Measurements from ENCODE around the gene NCAM1.

NCAM1 gene

DNA sequence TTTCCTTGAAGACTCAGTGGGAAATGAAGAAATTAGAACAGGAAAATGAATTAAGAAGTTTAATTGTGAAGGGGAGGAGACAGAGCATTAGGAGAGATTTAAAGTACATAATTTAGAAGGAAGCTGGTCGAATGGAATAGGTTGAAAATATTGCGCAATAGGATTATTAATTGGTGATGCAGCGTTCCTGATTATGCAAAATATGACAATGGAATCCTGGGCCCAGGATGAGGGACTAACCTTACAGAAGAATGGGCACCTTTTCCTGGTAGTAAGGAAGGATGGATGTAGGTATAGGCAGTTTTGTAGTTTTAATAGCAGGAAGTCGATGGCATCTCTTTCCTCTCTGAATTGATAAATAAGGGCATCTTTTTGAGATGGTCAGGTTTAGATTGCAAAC, 360.9 kb downstream of the NCAM1 start:
- TF ChIP-seq CTCF (IDR thresholded peaks at IDR 0.05; ENCODE audit: insufficient read depth, low read depth, low read length, missing control alignments), result no peak
- H3K4me3 ChIP-seq (ENCODE audit: low read length), result no peak overlapping the region
- peak; percentile 65 for DNase-seq (ENCODE audit: low read depth)

DNA sequence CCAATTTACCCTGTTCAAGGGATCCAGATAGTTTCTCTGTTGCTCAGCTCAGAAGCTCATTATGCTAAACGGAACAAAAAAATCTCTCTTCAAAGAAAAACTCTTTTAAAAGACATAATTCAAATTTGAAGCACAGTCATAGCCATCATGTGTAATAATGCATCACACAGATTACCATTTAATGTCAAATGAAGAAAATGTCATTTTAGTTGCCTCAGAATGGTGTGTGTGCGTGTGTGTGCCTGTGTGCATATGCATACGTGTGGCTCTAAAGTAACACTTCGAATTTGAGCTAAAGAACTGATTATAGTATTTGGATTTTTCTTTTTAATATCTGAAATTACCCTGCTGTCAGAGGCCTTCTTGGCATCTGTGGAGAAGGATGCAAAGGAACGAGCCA, 363.0 kb downstream of the NCAM1 start:
- no peak for DNase-seq (ENCODE audit: low read depth)
- no peak for TF ChIP-seq CTCF (IDR thresholded peaks at IDR 0.05; ENCODE audit: insufficient read depth, low read depth, low read length, missing control alignments)

More for the DNA sequence above, 363.0 kb downstream of the NCAM1 start:
- H3K4me3 ChIP-seq (ENCODE audit: low read length), result no peak overlapping the region
